ENCODE measurements around the gene BEX2. TPM values are rescaled to one million over a fixed set of nuclear protein-coding genes. Genes with fewer than 3 reads are reported as not detected.

Gene BEX2
- total RNA-seq, 1 donor from 2014 or later, result 1.5 TPM

- intact Hi-C loops (cut with DNase I), result no loop called here
- DNase-seq (ENCODE audit: low spot score), result no peak
These were observed 34.2 kb downstream of the BEX2 start, which contains the start of gene TCEAL5 for GRCh38 chrX:103276581-103277002. Gene TCEAL5, minus strand, starts transcription at chrX:103276750. Its CDS starts 2,187 bp downstream, at chrX:103274563.

- intact Hi-C loops (cut with DNase I), result no loop called here
- DNase-seq (ENCODE audit: low spot score), result no peak
These were observed 34.7 kb downstream of the BEX2 start for GRCh38 chrX:103275947-103276567.

GRCh38 chrX:103274284-103274683, 36.5 kb downstream of the BEX2 start:
- intact Hi-C loops (cut with DNase I), result no loop called here
- DNase-seq (ENCODE audit: low spot score), result no peak

Other genes with a start within 250 kb of the BEX2 start
- 4.1 TPM for gene BEX1, start 246.8 kb downstream of the BEX2 start, total RNA-seq
- gene NXF3, start 217.8 kb downstream of the BEX2 start, total RNA-seq, result 0.19 TPM
- 34.3 TPM for gene BEX4, start 95.9 kb downstream of the BEX2 start, total RNA-seq
- gene TCEAL8, start 55.8 kb downstream of the BEX2 start, total RNA-seq, result 51.6 TPM
- 0.67 TPM for gene TCEAL5, start 34.2 kb downstream of the BEX2 start, total RNA-seq
- 6.4 TPM for gene TCEAL7, start 19.2 kb upstream of the BEX2 start, total RNA-seq
- 28.6 TPM for gene TCEAL9, start 45.5 kb upstream of the BEX2 start, total RNA-seq
- gene BEX3, start 65.5 kb upstream of the BEX2 start, total RNA-seq, result 80.2 TPM
- gene RAB40A, start 208.5 kb upstream of the BEX2 start, total RNA-seq, result 0.32 TPM

Measured in cardiac septum (tissue), 1 donor.